ENCODE results near the gene MAPK6. TPM values are rescaled to one million over a fixed set of nuclear protein-coding genes. Genes with fewer than 3 reads are reported as not detected.

Gene MAPK6
- total and polyA plus RNA-seq, 10 of the 15 experiments (the other 5 are each of a cell fraction or from before 2014, with no cell fraction given), result 20.6 to 100 (median 52.6) TPM

DNA sequence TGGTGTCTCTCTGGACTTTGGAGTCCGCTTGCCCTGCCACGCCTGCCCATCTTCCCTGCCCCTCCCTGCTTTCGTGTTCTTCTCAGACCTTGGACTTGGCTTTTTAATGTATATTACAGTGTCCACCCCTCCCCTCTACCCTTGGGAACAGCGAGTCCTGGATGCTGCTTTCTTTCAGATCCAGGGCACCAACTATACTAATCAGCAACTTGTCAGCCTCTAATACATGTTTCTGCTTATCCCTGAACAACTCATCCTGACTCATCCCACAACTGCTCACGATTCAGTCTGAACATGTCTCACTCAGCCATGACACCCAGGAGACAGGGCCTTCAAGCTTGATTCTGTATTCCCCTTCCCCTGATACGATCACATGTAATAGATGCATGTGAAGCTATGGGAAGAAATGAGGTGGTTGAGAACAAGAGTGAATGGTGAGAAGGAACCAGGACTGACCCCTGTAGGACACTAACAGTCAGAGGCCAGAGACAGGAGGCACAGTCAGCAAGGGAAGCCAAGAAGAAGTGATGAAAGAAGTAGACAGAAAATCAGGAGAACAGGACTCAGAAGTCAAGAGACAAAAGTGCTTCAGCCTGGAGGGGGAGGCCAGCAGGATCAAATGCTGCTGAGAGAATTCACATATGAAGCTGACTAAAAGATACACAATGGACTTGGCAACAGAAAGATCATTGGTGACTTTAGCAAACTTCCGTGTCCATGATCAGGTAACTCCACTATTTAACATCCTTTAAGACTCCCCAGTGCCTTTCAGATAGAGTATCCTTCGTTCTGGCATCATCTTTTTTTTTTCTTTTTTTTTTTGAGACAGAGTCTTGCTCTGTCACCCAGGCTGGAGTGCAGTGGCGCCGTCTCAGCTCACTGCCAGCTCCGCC lies 58.1 kb downstream of the MAPK6 start (continued):
- TF ChIP-seq, protein P1, sequence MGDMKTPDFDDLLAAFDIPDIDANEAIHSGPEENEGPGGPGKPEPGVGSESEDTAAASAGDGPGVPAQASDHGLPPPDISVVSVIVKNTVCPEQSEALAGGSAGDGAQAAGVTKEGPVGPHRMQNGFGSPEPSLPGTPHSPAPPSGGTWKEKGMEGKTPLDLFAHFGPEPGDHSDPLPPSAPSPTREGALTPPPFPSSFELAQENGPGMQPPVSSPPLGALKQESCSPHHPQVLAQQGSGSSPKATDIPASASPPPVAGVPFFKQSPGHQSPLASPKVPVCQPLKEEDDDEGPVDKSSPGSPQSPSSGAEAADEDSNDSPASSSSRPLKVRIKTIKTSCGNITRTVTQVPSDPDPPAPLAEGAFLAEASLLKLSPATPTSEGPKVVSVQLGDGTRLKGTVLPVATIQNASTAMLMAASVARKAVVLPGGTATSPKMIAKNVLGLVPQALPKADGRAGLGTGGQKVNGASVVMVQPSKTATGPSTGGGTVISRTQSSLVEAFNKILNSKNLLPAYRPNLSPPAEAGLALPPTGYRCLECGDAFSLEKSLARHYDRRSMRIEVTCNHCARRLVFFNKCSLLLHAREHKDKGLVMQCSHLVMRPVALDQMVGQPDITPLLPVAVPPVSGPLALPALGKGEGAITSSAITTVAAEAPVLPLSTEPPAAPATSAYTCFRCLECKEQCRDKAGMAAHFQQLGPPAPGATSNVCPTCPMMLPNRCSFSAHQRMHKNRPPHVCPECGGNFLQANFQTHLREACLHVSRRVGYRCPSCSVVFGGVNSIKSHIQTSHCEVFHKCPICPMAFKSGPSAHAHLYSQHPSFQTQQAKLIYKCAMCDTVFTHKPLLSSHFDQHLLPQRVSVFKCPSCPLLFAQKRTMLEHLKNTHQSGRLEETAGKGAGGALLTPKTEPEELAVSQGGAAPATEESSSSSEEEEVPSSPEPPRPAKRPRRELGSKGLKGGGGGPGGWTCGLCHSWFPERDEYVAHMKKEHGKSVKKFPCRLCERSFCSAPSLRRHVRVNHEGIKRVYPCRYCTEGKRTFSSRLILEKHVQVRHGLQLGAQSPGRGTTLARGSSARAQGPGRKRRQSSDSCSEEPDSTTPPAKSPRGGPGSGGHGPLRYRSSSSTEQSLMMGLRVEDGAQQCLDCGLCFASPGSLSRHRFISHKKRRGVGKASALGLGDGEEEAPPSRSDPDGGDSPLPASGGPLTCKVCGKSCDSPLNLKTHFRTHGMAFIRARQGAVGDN (IDR thresholded peaks at IDR 0.05), result no peak
- peak; percentile 17; the same call in 1 of the 2 replicates for TF ChIP-seq RAD21 (IDR thresholded peaks at IDR 0.05; ENCODE audit: insufficient read depth, low read depth, low read length)
- TF ChIP-seq, protein P2, sequence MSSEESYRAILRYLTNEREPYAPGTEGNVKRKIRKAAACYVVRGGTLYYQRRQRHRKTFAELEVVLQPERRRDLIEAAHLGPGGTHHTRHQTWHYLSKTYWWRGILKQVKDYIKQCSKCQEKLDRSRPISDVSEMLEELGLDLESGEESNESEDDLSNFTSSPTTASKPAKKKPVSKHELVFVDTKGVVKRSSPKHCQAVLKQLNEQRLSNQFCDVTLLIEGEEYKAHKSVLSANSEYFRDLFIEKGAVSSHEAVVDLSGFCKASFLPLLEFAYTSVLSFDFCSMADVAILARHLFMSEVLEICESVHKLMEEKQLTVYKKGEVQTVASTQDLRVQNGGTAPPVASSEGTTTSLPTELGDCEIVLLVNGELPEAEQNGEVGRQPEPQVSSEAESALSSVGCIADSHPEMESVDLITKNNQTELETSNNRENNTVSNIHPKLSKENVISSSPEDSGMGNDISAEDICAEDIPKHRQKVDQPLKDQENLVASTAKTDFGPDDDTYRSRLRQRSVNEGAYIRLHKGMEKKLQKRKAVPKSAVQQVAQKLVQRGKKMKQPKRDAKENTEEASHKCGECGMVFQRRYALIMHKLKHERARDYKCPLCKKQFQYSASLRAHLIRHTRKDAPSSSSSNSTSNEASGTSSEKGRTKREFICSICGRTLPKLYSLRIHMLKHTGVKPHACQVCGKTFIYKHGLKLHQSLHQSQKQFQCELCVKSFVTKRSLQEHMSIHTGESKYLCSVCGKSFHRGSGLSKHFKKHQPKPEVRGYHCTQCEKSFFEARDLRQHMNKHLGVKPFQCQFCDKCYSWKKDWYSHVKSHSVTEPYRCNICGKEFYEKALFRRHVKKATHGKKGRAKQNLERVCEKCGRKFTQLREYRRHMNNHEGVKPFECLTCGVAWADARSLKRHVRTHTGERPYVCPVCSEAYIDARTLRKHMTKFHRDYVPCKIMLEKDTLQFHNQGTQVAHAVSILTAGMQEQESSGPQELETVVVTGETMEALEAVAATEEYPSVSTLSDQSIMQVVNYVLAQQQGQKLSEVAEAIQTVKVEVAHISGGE (CRISPR knock-in tag; IDR thresholded peaks at IDR 0.05), result no peak
- no peak for TF ChIP-seq KLF5 (IDR thresholded peaks at IDR 0.05; ENCODE audit: partially characterized antibody)
- no peak for TF ChIP-seq JUND (IDR thresholded peaks at IDR 0.05; ENCODE audit: low read depth, low read length)
- no peak for TF ChIP-seq SUPT20H (IDR thresholded peaks at IDR 0.05; ENCODE audit: borderline replicate concordance, control insufficient read depth, low read depth, low read length)
- no peak for TF ChIP-seq ZNF207 (IDR thresholded peaks at IDR 0.05; ENCODE audit: borderline replicate concordance)
- TF ChIP-seq, protein P3, sequence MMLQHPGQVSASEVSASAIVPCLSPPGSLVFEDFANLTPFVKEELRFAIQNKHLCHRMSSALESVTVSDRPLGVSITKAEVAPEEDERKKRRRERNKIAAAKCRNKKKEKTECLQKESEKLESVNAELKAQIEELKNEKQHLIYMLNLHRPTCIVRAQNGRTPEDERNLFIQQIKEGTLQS (IDR thresholded peaks at IDR 0.05; ENCODE audit: borderline replicate concordance, extremely low read depth, low read depth, low read length), result no peak
- TF ChIP-seq SRF (IDR thresholded peaks at IDR 0.05; ENCODE audit: low read depth in 2 of 2, low read length in 2 of 2), result 0 out of 4 replicates have a peak, but pooled peaks of 1 of the 2 experiments have one; percentile 24
- TF ChIP-seq SREBF2 (IDR thresholded peaks at IDR 0.05; ENCODE audit: low read length), result no peak
- TF ChIP-seq JUNB (IDR thresholded peaks at IDR 0.05), result peak; percentile 74
- TF ChIP-seq NR2C1 (IDR thresholded peaks at IDR 0.05), result no peak
- TF ChIP-seq, protein P4, sequence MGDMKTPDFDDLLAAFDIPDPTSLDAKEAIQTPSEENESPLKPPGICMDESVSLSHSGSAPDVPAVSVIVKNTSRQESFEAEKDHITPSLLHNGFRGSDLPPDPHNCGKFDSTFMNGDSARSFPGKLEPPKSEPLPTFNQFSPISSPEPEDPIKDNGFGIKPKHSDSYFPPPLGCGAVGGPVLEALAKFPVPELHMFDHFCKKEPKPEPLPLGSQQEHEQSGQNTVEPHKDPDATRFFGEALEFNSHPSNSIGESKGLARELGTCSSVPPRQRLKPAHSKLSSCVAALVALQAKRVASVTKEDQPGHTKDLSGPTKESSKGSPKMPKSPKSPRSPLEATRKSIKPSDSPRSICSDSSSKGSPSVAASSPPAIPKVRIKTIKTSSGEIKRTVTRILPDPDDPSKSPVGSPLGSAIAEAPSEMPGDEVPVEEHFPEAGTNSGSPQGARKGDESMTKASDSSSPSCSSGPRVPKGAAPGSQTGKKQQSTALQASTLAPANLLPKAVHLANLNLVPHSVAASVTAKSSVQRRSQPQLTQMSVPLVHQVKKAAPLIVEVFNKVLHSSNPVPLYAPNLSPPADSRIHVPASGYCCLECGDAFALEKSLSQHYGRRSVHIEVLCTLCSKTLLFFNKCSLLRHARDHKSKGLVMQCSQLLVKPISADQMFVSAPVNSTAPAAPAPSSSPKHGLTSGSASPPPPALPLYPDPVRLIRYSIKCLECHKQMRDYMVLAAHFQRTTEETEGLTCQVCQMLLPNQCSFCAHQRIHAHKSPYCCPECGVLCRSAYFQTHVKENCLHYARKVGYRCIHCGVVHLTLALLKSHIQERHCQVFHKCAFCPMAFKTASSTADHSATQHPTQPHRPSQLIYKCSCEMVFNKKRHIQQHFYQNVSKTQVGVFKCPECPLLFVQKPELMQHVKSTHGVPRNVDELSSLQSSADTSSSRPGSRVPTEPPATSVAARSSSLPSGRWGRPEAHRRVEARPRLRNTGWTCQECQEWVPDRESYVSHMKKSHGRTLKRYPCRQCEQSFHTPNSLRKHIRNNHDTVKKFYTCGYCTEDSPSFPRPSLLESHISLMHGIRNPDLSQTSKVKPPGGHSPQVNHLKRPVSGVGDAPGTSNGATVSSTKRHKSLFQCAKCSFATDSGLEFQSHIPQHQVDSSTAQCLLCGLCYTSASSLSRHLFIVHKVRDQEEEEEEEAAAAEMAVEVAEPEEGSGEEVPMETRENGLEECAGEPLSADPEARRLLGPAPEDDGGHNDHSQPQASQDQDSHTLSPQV (IDR thresholded peaks at IDR 0.05), result no peak
- TF ChIP-seq CBX3 (IDR thresholded peaks at IDR 0.05; ENCODE audit: borderline replicate concordance, low read depth), result no peak
- no peak for TF ChIP-seq GABPA (IDR thresholded peaks at IDR 0.05; ENCODE audit: low read depth)
- TF ChIP-seq PML (IDR thresholded peaks at IDR 0.05; ENCODE audit: low read length), result no peak

Measured in GM12878 (cell line).